ENCODE measurements around the gene DTNBP1.

Gene DTNBP1

GRCh38 chr6:15619330-15619729, 43.5 kb downstream of the DTNBP1 start:
- H3F3A ChIP-seq (ENCODE audit: control insufficient read depth, insufficient read depth), result no peaks in the 10 kb centered on the region
- H3K27me3 ChIP-seq (ENCODE audit: control insufficient read depth, low read length), result no peaks in the 10 kb centered on the region
- no peak overlapping the region for H3K27ac ChIP-seq (ENCODE audit: low read depth, low read length)
- no peaks in the 10 kb centered on the region for H3K9me3 ChIP-seq (ENCODE audit: control insufficient read depth, insufficient read depth, low read length)
- H3K36me3 ChIP-seq (ENCODE audit: control insufficient read depth, low read length), result peaks cover 24% of the 10 kb centered on the region
- H3K4me2 ChIP-seq (ENCODE audit: low read length), result no peak overlapping the region
- no peak for TF ChIP-seq EZH2phosphoT487 (IDR thresholded peaks at IDR 0.05; ENCODE audit: borderline replicate concordance, low read length)
- TF ChIP-seq CTCF (IDR thresholded peaks at IDR 0.05; ENCODE audit: low read depth, low read length, poor library complexity, severe bottlenecking), result no peak
- H3K79me2 ChIP-seq (ENCODE audit: control insufficient read depth, low read length), result peaks cover 55% of the 10 kb centered on the region
- H3K9me2 ChIP-seq (replicated peaks; ENCODE audit: control insufficient read depth, low read length), result no peaks in the 10 kb centered on the region
- peaks cover 10% of the 10 kb centered on the region for H4K20me1 ChIP-seq (ENCODE audit: control insufficient read depth, insufficient read depth, low read depth, low read length)
- no peak overlapping the region for H3K4me3 ChIP-seq (ENCODE audit: low read length)
- peaks cover 5% of the 10 kb centered on the region; the same call in 1 of the 2 replicates for H3K4me1 ChIP-seq (ENCODE audit: control insufficient read depth, low read length)

GRCh38 chr6:15618685-15619084, 44.1 kb downstream of the DTNBP1 start:
- H3K36me3 ChIP-seq (ENCODE audit: control insufficient read depth, low read length), result peaks cover 25% of the 10 kb centered on the region
- peaks cover 10% of the 10 kb centered on the region for H4K20me1 ChIP-seq (ENCODE audit: control insufficient read depth, insufficient read depth, low read depth, low read length)
- TF ChIP-seq EZH2phosphoT487 (IDR thresholded peaks at IDR 0.05; ENCODE audit: borderline replicate concordance, low read length) (no peak), CTCF (IDR thresholded peaks at IDR 0.05; ENCODE audit: low read depth, low read length, poor library complexity, severe bottlenecking) (no peak)
- H3F3A ChIP-seq (ENCODE audit: control insufficient read depth, insufficient read depth), result no peaks in the 10 kb centered on the region
- H3K9me3 ChIP-seq (ENCODE audit: control insufficient read depth, insufficient read depth, low read length), result no peaks in the 10 kb centered on the region
- no peak overlapping the region for H3K27ac ChIP-seq (ENCODE audit: low read depth, low read length)
- no peak overlapping the region for H3K4me2 ChIP-seq (ENCODE audit: low read length)
- no peaks in the 10 kb centered on the region for H3K27me3 ChIP-seq (ENCODE audit: control insufficient read depth, low read length)
- peaks cover 5% of the 10 kb centered on the region; the same call in 1 of the 2 replicates for H3K4me1 ChIP-seq (ENCODE audit: control insufficient read depth, low read length)
- H3K9me2 ChIP-seq (replicated peaks; ENCODE audit: control insufficient read depth, low read length), result no peaks in the 10 kb centered on the region
- peaks cover 55% of the 10 kb centered on the region for H3K79me2 ChIP-seq (ENCODE audit: control insufficient read depth, low read length)
- no peak overlapping the region for H3K4me3 ChIP-seq (ENCODE audit: low read length)

GRCh38 chr6:15616261-15616660, 46.6 kb downstream of the DTNBP1 start:
- no peaks in the 10 kb centered on the region for H3K27me3 ChIP-seq (ENCODE audit: control insufficient read depth, low read length)
- TF ChIP-seq CTCF (IDR thresholded peaks at IDR 0.05; ENCODE audit: low read depth, low read length, poor library complexity, severe bottlenecking) (no peak), EZH2phosphoT487 (IDR thresholded peaks at IDR 0.05; ENCODE audit: borderline replicate concordance, low read length) (no peak)
- no peaks in the 10 kb centered on the region for H3K4me1 ChIP-seq (ENCODE audit: control insufficient read depth, low read length)
- H3K9me3 ChIP-seq (ENCODE audit: control insufficient read depth, insufficient read depth, low read length), result no peaks in the 10 kb centered on the region
- no peaks in the 10 kb centered on the region for H4K20me1 ChIP-seq (ENCODE audit: control insufficient read depth, insufficient read depth, low read depth, low read length)
- no peak overlapping the region for H3K4me2 ChIP-seq (ENCODE audit: low read length)
- peaks cover 25% of the 10 kb centered on the region for H3K36me3 ChIP-seq (ENCODE audit: control insufficient read depth, low read length)
- no peak overlapping the region for H3K27ac ChIP-seq (ENCODE audit: low read depth, low read length)
- H3K4me3 ChIP-seq (ENCODE audit: low read length), result no peak overlapping the region
- no peaks in the 10 kb centered on the region for H3F3A ChIP-seq (ENCODE audit: control insufficient read depth, insufficient read depth)
- H3K79me2 ChIP-seq (ENCODE audit: control insufficient read depth, low read length), result peaks cover 36% of the 10 kb centered on the region
- no peaks in the 10 kb centered on the region for H3K9me2 ChIP-seq (replicated peaks; ENCODE audit: control insufficient read depth, low read length)
